ENCODE results near the gene ZNF556. TPM values are rescaled to one million over a fixed set of nuclear protein-coding genes. Genes with fewer than 3 reads are reported as not detected.

Gene ZNF556
- total RNA-seq, 1 experiment from 2014 or later: not detected

- Histone ChIP-seq H3K4me1 (ENCODE audit: insufficient read depth, low read length, poor library complexity, severe bottlenecking) (no peaks in the 10 kb centered on the region), H3K27ac (ENCODE audit: low read depth, low read length, poor library complexity, severe bottlenecking) (no peak overlapping the region), H3K4me3 (ENCODE audit: low read depth, low read length, poor library complexity, severe bottlenecking) (no peak overlapping the region), H3K9me3 (ENCODE audit: low read depth, low read length, poor library complexity, severe bottlenecking) (peaks cover 53% of the 10 kb centered on the region), H3K27me3 (replicated peaks; ENCODE audit: insufficient read depth, low read depth, low read length, poor library complexity) (no peaks in the 10 kb centered on the region), H3K36me3 (ENCODE audit: insufficient read depth, low read length, poor library complexity, severe bottlenecking) (peaks cover 36% of the 10 kb centered on the region)
- DNase-seq (ENCODE audit: low spot score): no peak
- ChIA-PET CTCF (interaction anchor here (0.5 kb wide), 1 partner anchor 28 kb away, joined by 15 read pairs; no protein-coding TSS in a partner anchor), POLR2A (ENCODE audit: low non-redundant PET) (no interaction called here)
- no TSS peak for BruUV-seq (replicated peaks)
- intact Hi-C loops (cut with micrococcal nuclease; ENCODE audit: unreplicated experiment): no loop called here
- TF ChIP-seq CTCF (conservative IDR thresholded peaks at IDR 0.05; ENCODE audit: low read depth, low read length): no peak
- TF ChIP-seq EZH2 (IDR thresholded peaks at IDR 0.05; ENCODE audit: borderline replicate concordance, low read depth, low read length, poor library complexity, severe bottlenecking): no peak
These were observed 50.4 kb downstream of the ZNF556 start for GRCh38 chr19:2917275-2918184.

DNA sequence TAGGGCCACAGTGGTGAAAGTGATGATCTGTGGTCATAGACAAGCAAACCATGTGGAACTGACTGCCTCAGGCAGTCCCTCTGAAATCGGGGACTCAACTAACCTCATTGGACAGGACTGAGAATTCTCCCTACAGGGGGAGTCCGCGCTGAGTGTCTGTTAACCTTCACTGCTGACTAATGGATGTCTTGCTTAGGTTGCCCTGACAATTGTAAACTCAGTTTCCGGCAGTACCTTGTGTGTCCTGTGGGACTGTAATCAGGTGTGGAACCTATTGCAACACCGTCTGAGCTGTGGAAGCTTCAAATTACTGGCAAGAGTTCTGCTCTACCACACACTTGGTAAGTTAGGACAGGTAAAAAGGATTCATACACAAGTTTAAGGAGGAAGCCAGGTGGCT is 55.9 kb downstream of the ZNF556 start:
- BruUV-seq (replicated peaks): no TSS peak
- no peaks in the 10 kb centered on the region for H3K4me1 ChIP-seq (ENCODE audit: insufficient read depth, low read length, poor library complexity, severe bottlenecking)
- POLR2A ChIA-PET (ENCODE audit: low non-redundant PET): no interaction called here
- TF ChIP-seq CTCF (conservative IDR thresholded peaks at IDR 0.05; ENCODE audit: low read depth, low read length): no peak
- no peak for TF ChIP-seq EZH2 (IDR thresholded peaks at IDR 0.05; ENCODE audit: borderline replicate concordance, low read depth, low read length, poor library complexity, severe bottlenecking)
- DNase-seq (ENCODE audit: low spot score): no peak
- no peak overlapping the region for H3K4me3 ChIP-seq (ENCODE audit: low read depth, low read length, poor library complexity, severe bottlenecking)
- H3K27ac ChIP-seq (ENCODE audit: low read depth, low read length, poor library complexity, severe bottlenecking): no peak overlapping the region
- intact Hi-C loops (cut with micrococcal nuclease; ENCODE audit: unreplicated experiment): no loop called here
- CTCF ChIA-PET: interaction anchor here (0.6 kb wide), 1 partner anchor 28 kb away, joined by 3 read pairs; no protein-coding TSS in a partner anchor
- no peaks in the 10 kb centered on the region for H3K27me3 ChIP-seq (replicated peaks; ENCODE audit: insufficient read depth, low read depth, low read length, poor library complexity)
- peaks cover 10% of the 10 kb centered on the region for H3K9me3 ChIP-seq (ENCODE audit: low read depth, low read length, poor library complexity, severe bottlenecking)
- H3K36me3 ChIP-seq (ENCODE audit: insufficient read depth, low read length, poor library complexity, severe bottlenecking): peaks cover 8% of the 10 kb centered on the region

DNA sequence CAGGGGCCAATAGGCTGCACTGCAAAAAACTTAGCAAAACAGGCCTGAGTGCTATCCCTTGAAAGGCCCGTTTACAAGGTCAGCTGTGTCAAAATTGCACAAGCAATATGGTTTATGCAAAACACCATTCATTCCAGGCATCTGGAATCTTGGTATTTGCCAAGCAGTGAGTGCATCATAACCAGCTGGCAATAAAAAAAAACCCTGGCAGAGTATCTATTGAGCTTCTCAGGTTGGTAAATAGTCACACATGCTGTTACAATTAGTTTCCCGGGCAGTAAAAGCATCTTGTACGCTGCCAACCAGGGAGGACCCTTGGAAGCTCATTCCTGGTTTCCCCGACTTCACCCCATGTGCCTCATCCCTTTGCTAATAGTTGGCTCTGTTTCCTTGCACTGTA is 56.4 kb downstream of the ZNF556 start:
- Histone ChIP-seq H3K27me3 (replicated peaks; ENCODE audit: insufficient read depth, low read depth, low read length, poor library complexity) (no peaks in the 10 kb centered on the region), H3K36me3 (ENCODE audit: insufficient read depth, low read length, poor library complexity, severe bottlenecking) (peaks cover 4% of the 10 kb centered on the region), H3K27ac (ENCODE audit: low read depth, low read length, poor library complexity, severe bottlenecking) (no peak overlapping the region), H3K4me3 (ENCODE audit: low read depth, low read length, poor library complexity, severe bottlenecking) (no peak overlapping the region), H3K9me3 (ENCODE audit: low read depth, low read length, poor library complexity, severe bottlenecking) (peaks cover 6% of the 10 kb centered on the region), H3K4me1 (ENCODE audit: insufficient read depth, low read length, poor library complexity, severe bottlenecking) (no peaks in the 10 kb centered on the region)
- ChIA-PET POLR2A (ENCODE audit: low non-redundant PET) (interaction anchor here (0.7 kb wide), 1 partner anchor 352 kb away, joined by 3 read pairs; no protein-coding TSS in a partner anchor), CTCF (no interaction called here)
- no TSS peak for BruUV-seq (replicated peaks)
- intact Hi-C loops (cut with micrococcal nuclease; ENCODE audit: unreplicated experiment): no loop called here
- DNase-seq (ENCODE audit: low spot score): no peak
- no peak for TF ChIP-seq CTCF (conservative IDR thresholded peaks at IDR 0.05; ENCODE audit: low read depth, low read length)
- TF ChIP-seq EZH2 (IDR thresholded peaks at IDR 0.05; ENCODE audit: borderline replicate concordance, low read depth, low read length, poor library complexity, severe bottlenecking): no peak

Data from A673 (cell line).